ENCODE measurements around the gene LOXL1.

LOXL1 gene

GRCh38 chr15:73905225-73905827, 20.9 kb upstream of the LOXL1 start:
- Mint-ChIP-seq H3K9me3 (peaks cover 7% of the 10 kb centered on the region), H3K4me1 (peaks cover 13% of the 10 kb centered on the region)

GRCh38 chr15:73906346-73907034, 19.8 kb upstream of the LOXL1 start:
- Mint-ChIP-seq H3K36me3 (ENCODE audit: low read depth) (peaks cover 6% of the 10 kb centered on the region), H3K9me3 (peaks cover 7% of the 10 kb centered on the region), H3K27ac (no peak overlapping the region), H3K4me1 (peaks cover 24% of the 10 kb centered on the region), H3K27me3 (ENCODE audit: low read depth, poor library complexity) (peaks cover 13% of the 10 kb centered on the region), H3K4me3 (no peak overlapping the region)
- DNase-seq: no peak
- no peak for TF ChIP-seq CTCF (IDR thresholded peaks at IDR 0.05)

More at GRCh38 chr15:73905225-73905827, 20.9 kb upstream of the LOXL1 start:
- Mint-ChIP-seq H3K36me3 (ENCODE audit: low read depth) (peaks cover 6% of the 10 kb centered on the region), H3K4me3 (no peak overlapping the region), H3K27me3 (ENCODE audit: low read depth, poor library complexity) (peaks cover 10% of the 10 kb centered on the region), H3K27ac (no peak overlapping the region)
- no peak for DNase-seq
- TF ChIP-seq CTCF (IDR thresholded peaks at IDR 0.05): no peak

- no peak overlapping the region for H3K27ac Mint-ChIP-seq
- H3K27me3 Mint-ChIP-seq (ENCODE audit: low read depth, poor library complexity): peaks cover 13% of the 10 kb centered on the region
- peaks cover 7% of the 10 kb centered on the region for H3K9me3 Mint-ChIP-seq
- H3K4me3 Mint-ChIP-seq: no peak overlapping the region
- H3K36me3 Mint-ChIP-seq (ENCODE audit: low read depth): peaks cover 6% of the 10 kb centered on the region
- no peak for TF ChIP-seq CTCF (IDR thresholded peaks at IDR 0.05)
- no peak for DNase-seq
- peaks cover 24% of the 10 kb centered on the region for H3K4me1 Mint-ChIP-seq
These were observed 19.2 kb upstream of the LOXL1 start for GRCh38 chr15:73907035-73907408.

- H3K4me3 Mint-ChIP-seq: no peak overlapping the region
- H3K9me3 Mint-ChIP-seq: peaks cover 7% of the 10 kb centered on the region
- no peak overlapping the region for H3K27ac Mint-ChIP-seq
- H3K4me1 Mint-ChIP-seq: peaks cover 16% of the 10 kb centered on the region
- H3K36me3 Mint-ChIP-seq (ENCODE audit: low read depth): peaks cover 6% of the 10 kb centered on the region
- TF ChIP-seq CTCF (IDR thresholded peaks at IDR 0.05): peak; percentile 88
- peak; percentile 93 for DNase-seq
- peaks cover 9% of the 10 kb centered on the region for H3K27me3 Mint-ChIP-seq (ENCODE audit: low read depth, poor library complexity)
These were observed 18.0 kb upstream of the LOXL1 start for GRCh38 chr15:73908030-73908821.

- peaks cover 16% of the 10 kb centered on the region for H3K4me1 Mint-ChIP-seq
- H3K27me3 Mint-ChIP-seq (ENCODE audit: low read depth, poor library complexity): peaks cover 8% of the 10 kb centered on the region
- no peak overlapping the region for H3K27ac Mint-ChIP-seq
- peaks cover 7% of the 10 kb centered on the region for H3K9me3 Mint-ChIP-seq
- DNase-seq: no peak
- H3K4me3 Mint-ChIP-seq: no peak overlapping the region
- TF ChIP-seq CTCF (IDR thresholded peaks at IDR 0.05): no peak
- H3K36me3 Mint-ChIP-seq (ENCODE audit: low read depth): peaks cover 6% of the 10 kb centered on the region
These were observed 17.5 kb upstream of the LOXL1 start for GRCh38 chr15:73908822-73909122.

Data from nephron progenitor cell (in vitro differentiated cells).